ENCODE data around the gene RAPGEF1.

The RAPGEF1 gene

GRCh38 chr9:131639769-131640437 lies 100.0 kb downstream of the RAPGEF1 start:
- TF ChIP-seq EZH2phosphoT487 (conservative IDR thresholded peaks at IDR 0.05; ENCODE audit: low read length) (no peak), CTCF (IDR thresholded peaks at IDR 0.05; ENCODE audit: insufficient read depth, low read length, poor library complexity, severe bottlenecking) (no peak)
- no peak overlapping the region for H3K4me3 ChIP-seq (ENCODE audit: insufficient read depth, low read length, poor library complexity, severe bottlenecking)
- H3K9me3 ChIP-seq (ENCODE audit: insufficient read depth, low read length) = no peaks in the 10 kb centered on the region
- no peak overlapping the region for H2AFZ ChIP-seq (ENCODE audit: low read depth, low read length, severe bottlenecking)
- H3K27ac ChIP-seq (ENCODE audit: low read depth, low read length) = no peak overlapping the region
- H3F3A ChIP-seq (ENCODE audit: insufficient read depth) = no peaks in the 10 kb centered on the region
- no peaks in the 10 kb centered on the region for H3K9me2 ChIP-seq (replicated peaks; ENCODE audit: insufficient read depth, low read length)
- no peak overlapping the region for H3K4me2 ChIP-seq (ENCODE audit: low read depth, low read length, poor library complexity, severe bottlenecking)
- H3K36me3 ChIP-seq (ENCODE audit: low read length) = peaks cover 15% of the 10 kb centered on the region; the same call in 1 of the 2 replicates
- H3K27me3 ChIP-seq (ENCODE audit: low read length) = no peaks in the 10 kb centered on the region
- H3K9ac ChIP-seq (ENCODE audit: low read length) = no peak overlapping the region
- H3K79me2 ChIP-seq (ENCODE audit: insufficient read depth, low read length) = no peaks in the 10 kb centered on the region; the same call in 1 of the 2 replicates
- H4K20me1 ChIP-seq (ENCODE audit: low read depth, low read length) = no peaks in the 10 kb centered on the region

- Histone ChIP-seq H3K79me2 (ENCODE audit: insufficient read depth, low read length) (no peaks in the 10 kb centered on the region), H3K27me3 (ENCODE audit: low read length) (no peaks in the 10 kb centered on the region), H3K9ac (ENCODE audit: low read length) (no peak overlapping the region), H3K9me3 (ENCODE audit: insufficient read depth, low read length) (no peaks in the 10 kb centered on the region), H3K36me3 (ENCODE audit: low read length) (peaks cover 15% of the 10 kb centered on the region; the same call in 1 of the 2 replicates), H3K9me2 (replicated peaks; ENCODE audit: insufficient read depth, low read length) (no peaks in the 10 kb centered on the region), H4K20me1 (ENCODE audit: low read depth, low read length) (no peaks in the 10 kb centered on the region), H3K27ac (ENCODE audit: low read depth, low read length) (no peak overlapping the region), H3K4me2 (ENCODE audit: low read depth, low read length, poor library complexity, severe bottlenecking) (no peak overlapping the region), H2AFZ (ENCODE audit: low read depth, low read length, severe bottlenecking) (no peak overlapping the region), H3K4me3 (ENCODE audit: insufficient read depth, low read length, poor library complexity, severe bottlenecking) (no peak overlapping the region), H3F3A (ENCODE audit: insufficient read depth) (peaks cover 7% of the 10 kb centered on the region; the same call in 1 of the 2 replicates)
- no peak for TF ChIP-seq EZH2phosphoT487 (conservative IDR thresholded peaks at IDR 0.05; ENCODE audit: low read length)
- no peak for TF ChIP-seq CTCF (IDR thresholded peaks at IDR 0.05; ENCODE audit: insufficient read depth, low read length, poor library complexity, severe bottlenecking)
Observed at GRCh38 chr9:131636593-131636992, 103.3 kb downstream of the RAPGEF1 start.

- Histone ChIP-seq H3K4me3 (ENCODE audit: insufficient read depth, low read length, poor library complexity, severe bottlenecking) (no peak overlapping the region), H3F3A (ENCODE audit: insufficient read depth) (peaks cover 7% of the 10 kb centered on the region; the same call in 1 of the 2 replicates), H3K27me3 (ENCODE audit: low read length) (no peaks in the 10 kb centered on the region), H3K27ac (ENCODE audit: low read depth, low read length) (no peak overlapping the region), H3K4me2 (ENCODE audit: low read depth, low read length, poor library complexity, severe bottlenecking) (no peak overlapping the region), H3K9ac (ENCODE audit: low read length) (no peak overlapping the region), H3K79me2 (ENCODE audit: insufficient read depth, low read length) (no peaks in the 10 kb centered on the region), H3K9me2 (replicated peaks; ENCODE audit: insufficient read depth, low read length) (no peaks in the 10 kb centered on the region), H3K9me3 (ENCODE audit: insufficient read depth, low read length) (no peaks in the 10 kb centered on the region), H4K20me1 (ENCODE audit: low read depth, low read length) (no peaks in the 10 kb centered on the region), H3K36me3 (ENCODE audit: low read length) (peaks cover 15% of the 10 kb centered on the region; the same call in 1 of the 2 replicates), H2AFZ (ENCODE audit: low read depth, low read length, severe bottlenecking) (no peak overlapping the region)
- no peak for TF ChIP-seq EZH2phosphoT487 (conservative IDR thresholded peaks at IDR 0.05; ENCODE audit: low read length)
- TF ChIP-seq CTCF (IDR thresholded peaks at IDR 0.05; ENCODE audit: insufficient read depth, low read length, poor library complexity, severe bottlenecking) = no peak
Observed at GRCh38 chr9:131635892-131636291, 104.0 kb downstream of the RAPGEF1 start.

All from SU-DHL-6 (cell line).